ENCODE data around the gene ZNF22.

Gene ZNF22

GRCh38 chr10:44977287-44978212 is 23.2 kb upstream of the ZNF22 start:
- DNase-seq (ENCODE audit: low read depth): no peak

- no peak for DNase-seq (ENCODE audit: low read depth)
Observed at GRCh38 chr10:44978213-44978569, 22.5 kb upstream of the ZNF22 start.

GRCh38 chr10:44978570-44979280 is 22.0 kb upstream of the ZNF22 start, which contains the start of gene DEPP1:
Gene DEPP1 (minus strand): TSS chr10:44978809. CDS start chr10:44978030, 779 bp downstream.
- peak; percentile 76 for DNase-seq (ENCODE audit: low read depth)

GRCh38 chr10:44979281-44980191 is 21.2 kb upstream of the ZNF22 start:
- no peak for DNase-seq (ENCODE audit: low read depth)

- DNase-seq (ENCODE audit: low read depth): peak; percentile 21
Observed at GRCh38 chr10:44980309-44981171, 20.2 kb upstream of the ZNF22 start.

GRCh38 chr10:44981172-44982113 is 19.3 kb upstream of the ZNF22 start:
- peak; percentile 93 for DNase-seq (ENCODE audit: low read depth)

- DNase-seq (ENCODE audit: low read depth): peak; percentile 91
Observed at GRCh38 chr10:44982114-44982460, 18.6 kb upstream of the ZNF22 start.

- no peak for DNase-seq (ENCODE audit: low read depth)
Observed at GRCh38 chr10:44982496-44982895, 18.2 kb upstream of the ZNF22 start.

GRCh38 chr10:44983066-44983894 is 17.4 kb upstream of the ZNF22 start:
- DNase-seq (ENCODE audit: low read depth): no peak

GRCh38 chr10:44983895-44984278 is 16.8 kb upstream of the ZNF22 start:
- DNase-seq (ENCODE audit: low read depth): no peak

- no peak for DNase-seq (ENCODE audit: low read depth)
Observed at GRCh38 chr10:44984671-44985101, 16.0 kb upstream of the ZNF22 start.

GRCh38 chr10:44985175-44985681 is 15.5 kb upstream of the ZNF22 start:
- DNase-seq (ENCODE audit: low read depth): no peak

GRCh38 chr10:44986179-44986578 is 14.5 kb upstream of the ZNF22 start:
- DNase-seq (ENCODE audit: low read depth): no peak

- DNase-seq (ENCODE audit: low read depth): no peak
Observed at GRCh38 chr10:44986670-44987069, 14.1 kb upstream of the ZNF22 start.

GRCh38 chr10:44988957-44989585 is 11.7 kb upstream of the ZNF22 start:
- DNase-seq (ENCODE audit: low read depth): no peak

- no peak for DNase-seq (ENCODE audit: low read depth)
Observed at GRCh38 chr10:44989597-44990301, 11.0 kb upstream of the ZNF22 start.

GRCh38 chr10:44990302-44990655 is 10.4 kb upstream of the ZNF22 start:
- DNase-seq (ENCODE audit: low read depth): no peak

GRCh38 chr10:44990965-44991364 is 9.8 kb upstream of the ZNF22 start:
- DNase-seq (ENCODE audit: low read depth): no peak

All from ELR (cell line).